HepG2 (cell line): ENCODE data around the gene MVP. TPM values are rescaled to one million over a fixed set of nuclear protein-coding genes. Genes with fewer than 3 reads are reported as not detected.
A peak's percentile ranks its signal among the peaks of the same experiment; 100 is the strongest.

Experiments
- AGO1 ChIP-seq: fragments of 200-400 bp; formaldehyde crosslinking; IDR thresholded peaks from 2 replicates; pipeline ENCODE4 v1.6.1; 2017; ENCODE audit warnings: mild to moderate bottlenecking, low read depth, low read length, moderate library complexity; ENCODE audit not compliant: poor library complexity, severe bottlenecking
- FIP1L1 ChIP-seq: fragments of 200-400 bp; formaldehyde crosslinking; IDR thresholded peaks from 2 replicates; pipeline ENCODE4 v1.6.1; 2018; ENCODE audit warnings: low read depth, mild to moderate bottlenecking, low read length, moderate library complexity, borderline replicate concordance; ENCODE audit not compliant: insufficient read depth
- KLF16 ChIP-seq, 2 experiments: sonication (generic) in 1 of 2; formaldehyde crosslinking in 1 of 2; IDR thresholded peaks; 2 replicates each; pipeline versions ENCODE4 v1.6.1 to v1.8.0; 2016 to 2023; ENCODE audit warnings: missing genetic modification reagents in 2 of 2, missing compliant biosample characterization in 1 of 2
- PHF8 ChIP-seq: sonication (generic); formaldehyde crosslinking; IDR thresholded peaks from 2 replicates; pipeline ENCODE4 v1.5.0; 2020; ENCODE audit warnings: missing genetic modification reagents
- RAD21 ChIP-seq: fragments of 450-650 bp; formaldehyde crosslinking; IDR thresholded peaks from 2 replicates; pipeline ENCODE4 v1.5.0; 2020; ENCODE audit warnings: mild to moderate bottlenecking
- RXRA ChIP-seq: sonication (generic); formaldehyde crosslinking; IDR thresholded peaks from 2 replicates; pipeline ENCODE4 v1.5.1; 2020; ENCODE audit warnings: missing genetic modification reagents
- SAP130 ChIP-seq: IDR thresholded peaks from 2 replicates; pipeline ENCODE4 v1.6.1; 2016; ENCODE audit warnings: low read depth
- SRSF1 ChIP-seq: fragments of 200-400 bp; formaldehyde crosslinking; optimal IDR thresholded peaks from 2 replicates; pipeline ENCODE3; 2017; ENCODE audit warnings: mild to moderate bottlenecking, low read depth, low read length, moderate library complexity
- TAF1 ChIP-seq: sonication (generic); formaldehyde crosslinking; IDR thresholded peaks from 2 replicates; pipeline ENCODE4 v1.4.0; 2020; ENCODE audit warnings: missing genetic modification reagents
- ZNF382 ChIP-seq: sonication (generic); formaldehyde crosslinking; IDR thresholded peaks from 2 replicates; pipeline ENCODE4 v1.5.0; 2020; ENCODE audit warnings: missing genetic modification reagents, mild to moderate bottlenecking, borderline replicate concordance
- ZNF562 ChIP-seq: sonication (generic); formaldehyde crosslinking; IDR thresholded peaks from 2 replicates; pipeline ENCODE4 v1.8.0; 2022; ENCODE audit warnings: missing genetic modification reagents, borderline replicate concordance
- ZNF792 ChIP-seq: IDR thresholded peaks from 2 replicates; pipeline ENCODE4 v1.6.1; 2016
- polyA plus RNA-seq, 8 experiments: library from polyadenylated mRNA; depleted of rRNA in 3 of 8; stranded (reverse) in 7 of 8; unstranded in 1 of 8; fragments of >200 nt; fragmentation: Illumina TruSeq in 4 of 8; extraction: Trizol in 4 of 8; gene quantifications; 2 replicates each; pipeline versions ENCODE4 v1.2.1 to v1.2.3, GENCODE V29; 2011 to 2016; ENCODE audit warnings: low read depth in 4 of 8, missing spikeins in 1 of 8, mixed read lengths in 1 of 8; ENCODE audit not compliant: insufficient read depth in 1 of 8
- total RNA-seq, 5 experiments: library from RNA; depleted of rRNA; stranded (reverse); fragments of >200 nt; fragmentation: Illumina TruSeq; extraction: Trizol; gene quantifications; 2 replicates each; pipeline ENCODE4 v1.2.3, GENCODE V29; 2016; ENCODE audit warnings: low read depth in 1 of 5
- TF ChIP-seq, protein P1 (sequence below): sonication (generic); formaldehyde crosslinking; IDR thresholded peaks from 2 replicates; pipeline ENCODE4 v1.8.1; 2023; ENCODE audit warnings: mild to moderate bottlenecking, moderate library complexity, missing genetic modification reagents
- TF ChIP-seq, protein P2 (sequence below): sonication (generic); formaldehyde crosslinking; IDR thresholded peaks from 2 replicates; pipeline ENCODE4 v1.4.0; 2020; ENCODE audit warnings: missing genetic modification reagents
- TF ChIP-seq, protein P3 (sequence below): sonication (generic); formaldehyde crosslinking; IDR thresholded peaks from 2 replicates; pipeline ENCODE4 v1.4.0; 2020; ENCODE audit warnings: missing genetic modification reagents
- TF ChIP-seq, protein P4 (sequence below): sonication (generic); formaldehyde crosslinking; IDR thresholded peaks from 2 replicates; pipeline ENCODE4 v1.4.0; 2020; ENCODE audit warnings: missing genetic modification reagents
- TF ChIP-seq, protein P5 (sequence below): sonication (generic); formaldehyde crosslinking; conservative IDR thresholded peaks from 2 replicates; pipeline ENCODE4 v1.4.0; 2020; ENCODE audit warnings: missing genetic modification reagents
- TF ChIP-seq, protein P6 (sequence below): sonication (generic); formaldehyde crosslinking; conservative IDR thresholded peaks from 2 replicates; pipeline ENCODE4 v1.4.0; 2020; ENCODE audit warnings: missing genetic modification reagents
- TF ChIP-seq, protein P7 (sequence below): IDR thresholded peaks from 2 replicates; pipeline ENCODE4 v1.6.1; 2018; ENCODE audit warnings: missing genetic modification reagents, mild to moderate bottlenecking, missing compliant biosample characterization

The MVP gene
- total and polyA plus RNA-seq, 2 of the 13 experiments (the other 11 are each of a cell fraction or from before 2014, with no cell fraction given) = 22.9 to 43.5 TPM

DNA sequence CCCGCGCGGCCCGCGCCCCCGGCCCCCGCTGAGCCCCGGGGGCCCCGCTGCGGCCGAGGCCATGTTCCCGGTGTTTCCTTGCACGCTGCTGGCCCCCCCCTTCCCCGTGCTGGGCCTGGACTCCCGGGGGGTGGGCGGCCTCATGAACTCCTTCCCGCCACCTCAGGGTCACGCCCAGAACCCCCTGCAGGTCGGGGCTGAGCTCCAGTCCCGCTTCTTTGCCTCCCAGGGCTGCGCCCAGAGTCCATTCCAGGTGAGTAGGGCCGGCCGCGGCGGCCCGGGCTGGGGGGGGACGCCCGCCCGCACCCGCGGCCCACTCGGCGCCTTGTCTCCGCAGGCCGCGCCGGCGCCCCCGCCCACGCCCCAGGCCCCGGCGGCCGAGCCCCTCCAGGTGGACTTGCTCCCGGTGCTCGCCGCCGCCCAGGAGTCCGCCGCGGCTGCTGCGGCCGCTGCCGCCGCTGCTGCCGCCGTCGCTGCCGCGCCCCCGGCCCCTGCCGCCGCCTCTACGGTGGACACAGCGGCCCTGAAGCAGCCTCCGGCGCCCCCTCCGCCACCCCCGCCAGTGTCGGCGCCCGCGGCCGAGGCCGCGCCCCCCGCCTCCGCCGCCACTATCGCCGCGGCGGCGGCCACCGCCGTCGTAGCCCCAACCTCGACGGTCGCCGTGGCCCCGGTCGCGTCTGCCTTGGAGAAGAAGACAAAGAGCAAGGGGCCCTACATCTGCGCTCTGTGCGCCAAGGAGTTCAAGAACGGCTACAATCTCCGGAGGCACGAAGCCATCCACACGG is 13.4 kb upstream of the MVP start (continued):
- TF ChIP-seq, protein P1, sequence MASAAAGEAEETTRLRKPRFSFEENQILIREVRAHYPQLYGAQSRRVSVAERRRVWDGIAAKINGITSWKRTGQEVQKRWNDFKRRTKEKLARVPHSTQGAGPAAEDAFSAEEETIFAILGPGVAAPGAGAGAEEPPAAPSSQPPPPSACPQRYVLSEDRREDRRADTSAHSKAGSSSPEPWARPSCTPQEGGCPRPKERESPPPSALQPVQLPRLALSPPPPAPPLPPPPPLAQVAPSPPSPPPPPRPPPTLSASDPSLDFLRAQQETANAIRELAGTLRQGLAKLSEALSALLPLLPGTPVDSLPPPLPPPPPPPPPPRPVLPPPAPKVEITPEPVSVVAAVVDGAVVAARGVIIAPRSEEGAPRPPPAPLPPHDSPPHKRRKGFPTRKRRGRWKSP (CRISPR knock-in tag) = no peak
- TF ChIP-seq, protein P2, sequence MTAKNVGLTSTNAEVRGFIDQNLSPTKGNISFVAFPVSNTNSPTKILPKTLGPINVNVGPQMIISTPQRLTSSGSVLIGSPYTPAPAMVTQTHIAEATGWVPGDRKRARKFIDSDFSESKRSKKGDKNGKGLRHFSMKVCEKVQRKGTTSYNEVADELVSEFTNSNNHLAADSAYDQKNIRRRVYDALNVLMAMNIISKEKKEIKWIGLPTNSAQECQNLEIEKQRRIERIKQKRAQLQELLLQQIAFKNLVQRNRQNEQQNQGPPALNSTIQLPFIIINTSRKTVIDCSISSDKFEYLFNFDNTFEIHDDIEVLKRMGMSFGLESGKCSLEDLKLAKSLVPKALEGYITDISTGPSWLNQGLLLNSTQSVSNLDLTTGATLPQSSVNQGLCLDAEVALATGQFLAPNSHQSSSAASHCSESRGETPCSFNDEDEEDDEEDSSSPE (CRISPR knock-in tag) = peak; percentile 90
- TF ChIP-seq ZNF562 = no peak
- TF ChIP-seq ZNF792 (CRISPR knock-in tag) = no peak
- peak; percentile 75 for TF ChIP-seq SRSF1
- peak in 1 of 2 experiments; percentile 27; a peak in 1 of 4 replicates for TF ChIP-seq KLF16 (CRISPR knock-in tag; IDR thresholded peaks at IDR 0.05)
- TF ChIP-seq, protein P3, sequence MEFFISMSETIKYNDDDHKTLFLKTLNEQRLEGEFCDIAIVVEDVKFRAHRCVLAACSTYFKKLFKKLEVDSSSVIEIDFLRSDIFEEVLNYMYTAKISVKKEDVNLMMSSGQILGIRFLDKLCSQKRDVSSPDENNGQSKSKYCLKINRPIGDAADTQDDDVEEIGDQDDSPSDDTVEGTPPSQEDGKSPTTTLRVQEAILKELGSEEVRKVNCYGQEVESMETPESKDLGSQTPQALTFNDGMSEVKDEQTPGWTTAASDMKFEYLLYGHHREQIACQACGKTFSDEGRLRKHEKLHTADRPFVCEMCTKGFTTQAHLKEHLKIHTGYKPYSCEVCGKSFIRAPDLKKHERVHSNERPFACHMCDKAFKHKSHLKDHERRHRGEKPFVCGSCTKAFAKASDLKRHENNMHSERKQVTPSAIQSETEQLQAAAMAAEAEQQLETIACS (CRISPR knock-in tag) = peak; percentile 53
- no peak for TF ChIP-seq FIP1L1
- peak; percentile 19; the same call in 1 of the 2 replicates for TF ChIP-seq SAP130 (CRISPR knock-in tag)
- no peak for TF ChIP-seq ZNF382 (CRISPR knock-in tag)
- TF ChIP-seq, protein P4, sequence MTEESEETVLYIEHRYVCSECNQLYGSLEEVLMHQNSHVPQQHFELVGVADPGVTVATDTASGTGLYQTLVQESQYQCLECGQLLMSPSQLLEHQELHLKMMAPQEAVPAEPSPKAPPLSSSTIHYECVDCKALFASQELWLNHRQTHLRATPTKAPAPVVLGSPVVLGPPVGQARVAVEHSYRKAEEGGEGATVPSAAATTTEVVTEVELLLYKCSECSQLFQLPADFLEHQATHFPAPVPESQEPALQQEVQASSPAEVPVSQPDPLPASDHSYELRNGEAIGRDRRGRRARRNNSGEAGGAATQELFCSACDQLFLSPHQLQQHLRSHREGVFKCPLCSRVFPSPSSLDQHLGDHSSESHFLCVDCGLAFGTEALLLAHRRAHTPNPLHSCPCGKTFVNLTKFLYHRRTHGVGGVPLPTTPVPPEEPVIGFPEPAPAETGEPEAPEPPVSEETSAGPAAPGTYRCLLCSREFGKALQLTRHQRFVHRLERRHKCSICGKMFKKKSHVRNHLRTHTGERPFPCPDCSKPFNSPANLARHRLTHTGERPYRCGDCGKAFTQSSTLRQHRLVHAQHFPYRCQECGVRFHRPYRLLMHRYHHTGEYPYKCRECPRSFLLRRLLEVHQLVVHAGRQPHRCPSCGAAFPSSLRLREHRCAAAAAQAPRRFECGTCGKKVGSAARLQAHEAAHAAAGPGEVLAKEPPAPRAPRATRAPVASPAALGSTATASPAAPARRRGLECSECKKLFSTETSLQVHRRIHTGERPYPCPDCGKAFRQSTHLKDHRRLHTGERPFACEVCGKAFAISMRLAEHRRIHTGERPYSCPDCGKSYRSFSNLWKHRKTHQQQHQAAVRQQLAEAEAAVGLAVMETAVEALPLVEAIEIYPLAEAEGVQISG (CRISPR knock-in tag) = peak; percentile 50; the same call in 1 of the 2 replicates
- TF ChIP-seq, protein P5, sequence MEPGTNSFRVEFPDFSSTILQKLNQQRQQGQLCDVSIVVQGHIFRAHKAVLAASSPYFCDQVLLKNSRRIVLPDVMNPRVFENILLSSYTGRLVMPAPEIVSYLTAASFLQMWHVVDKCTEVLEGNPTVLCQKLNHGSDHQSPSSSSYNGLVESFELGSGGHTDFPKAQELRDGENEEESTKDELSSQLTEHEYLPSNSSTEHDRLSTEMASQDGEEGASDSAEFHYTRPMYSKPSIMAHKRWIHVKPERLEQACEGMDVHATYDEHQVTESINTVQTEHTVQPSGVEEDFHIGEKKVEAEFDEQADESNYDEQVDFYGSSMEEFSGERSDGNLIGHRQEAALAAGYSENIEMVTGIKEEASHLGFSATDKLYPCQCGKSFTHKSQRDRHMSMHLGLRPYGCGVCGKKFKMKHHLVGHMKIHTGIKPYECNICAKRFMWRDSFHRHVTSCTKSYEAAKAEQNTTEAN (CRISPR knock-in tag) = 0 out of 2 replicates have a peak, but pooled peaks have one; percentile 52
- TF ChIP-seq RXRA = peak; percentile 52; the same call in 1 of the 2 replicates
- TF ChIP-seq TAF1 (CRISPR knock-in tag) = no peak; the same call in 1 of the 2 replicates
- TF ChIP-seq, protein P6, sequence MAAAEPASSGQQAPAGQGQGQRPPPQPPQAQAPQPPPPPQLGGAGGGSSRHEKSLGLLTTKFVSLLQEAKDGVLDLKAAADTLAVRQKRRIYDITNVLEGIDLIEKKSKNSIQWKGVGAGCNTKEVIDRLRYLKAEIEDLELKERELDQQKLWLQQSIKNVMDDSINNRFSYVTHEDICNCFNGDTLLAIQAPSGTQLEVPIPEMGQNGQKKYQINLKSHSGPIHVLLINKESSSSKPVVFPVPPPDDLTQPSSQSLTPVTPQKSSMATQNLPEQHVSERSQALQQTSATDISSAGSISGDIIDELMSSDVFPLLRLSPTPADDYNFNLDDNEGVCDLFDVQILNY = peak; percentile 77
- TF ChIP-seq PHF8 (CRISPR knock-in tag) = peak; percentile 71
- no peak for TF ChIP-seq AGO1
- peak; percentile 56 for TF ChIP-seq RAD21 (CRISPR knock-in tag)
- TF ChIP-seq, protein P7, sequence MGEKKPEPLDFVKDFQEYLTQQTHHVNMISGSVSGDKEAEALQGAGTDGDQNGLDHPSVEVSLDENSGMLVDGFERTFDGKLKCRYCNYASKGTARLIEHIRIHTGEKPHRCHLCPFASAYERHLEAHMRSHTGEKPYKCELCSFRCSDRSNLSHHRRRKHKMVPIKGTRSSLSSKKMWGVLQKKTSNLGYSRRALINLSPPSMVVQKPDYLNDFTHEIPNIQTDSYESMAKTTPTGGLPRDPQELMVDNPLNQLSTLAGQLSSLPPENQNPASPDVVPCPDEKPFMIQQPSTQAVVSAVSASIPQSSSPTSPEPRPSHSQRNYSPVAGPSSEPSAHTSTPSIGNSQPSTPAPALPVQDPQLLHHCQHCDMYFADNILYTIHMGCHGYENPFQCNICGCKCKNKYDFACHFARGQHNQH (CRISPR knock-in tag) = peak; percentile 46; the same call in 1 of the 2 replicates
